GM18498 (cell line): ENCODE results near the gene XRCC3.

Experiments used
- ATAC-seq: cut with Tn5 transposase; IDR thresholded peaks from one replicate; pipeline ENCODE4 v1.9.1; 2021; ENCODE audit warnings: mild to moderate bottlenecking, moderate library complexity; ENCODE audit not compliant: unreplicated experiment

Gene XRCC3

DNA sequence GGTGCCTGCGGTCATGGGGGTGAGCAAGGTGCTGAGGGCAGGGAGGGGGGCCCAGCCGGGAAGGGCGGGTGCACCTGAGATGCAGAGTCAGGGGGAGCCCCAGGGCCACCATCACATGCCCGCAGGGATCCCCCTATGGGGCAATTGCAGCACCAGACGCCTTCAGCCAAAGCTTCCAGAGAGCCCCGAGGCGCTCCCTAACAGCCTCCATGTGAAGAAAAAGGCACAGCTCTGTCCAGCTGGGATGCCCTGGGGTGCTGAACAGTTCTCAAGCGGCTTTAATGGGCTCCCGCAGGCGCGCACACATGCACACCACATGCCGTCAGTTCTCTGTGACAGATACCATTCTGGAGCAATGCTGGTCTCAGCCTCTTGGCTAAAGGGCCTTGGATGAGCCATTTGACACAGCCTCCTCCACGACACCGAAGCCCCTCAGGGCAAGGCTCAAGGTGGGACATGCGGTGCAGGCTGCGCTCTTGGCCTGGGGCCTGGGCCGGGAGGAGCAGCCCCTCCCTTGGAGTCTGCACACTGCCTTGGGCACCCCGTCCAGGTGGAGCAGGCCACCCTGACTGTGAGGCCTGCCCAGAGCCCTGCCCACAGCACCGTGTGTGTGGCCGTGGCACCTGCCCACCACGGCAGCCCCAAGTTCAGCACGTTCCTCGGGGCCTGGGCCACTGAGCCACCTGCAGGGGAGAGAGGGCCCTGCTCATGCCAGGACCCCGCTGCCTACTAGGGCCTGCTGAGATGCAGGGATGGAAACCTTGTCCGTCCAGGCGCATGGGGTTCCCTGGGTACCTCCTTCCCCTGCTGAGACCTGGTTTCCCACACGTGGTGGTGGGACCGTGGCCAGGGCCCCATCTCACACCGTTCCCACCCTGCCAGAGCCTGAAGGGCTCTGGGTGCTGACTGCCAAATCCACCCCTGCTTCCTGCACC, 7.7 kb downstream of the XRCC3 start:
- ATAC-seq: no peak

DNA sequence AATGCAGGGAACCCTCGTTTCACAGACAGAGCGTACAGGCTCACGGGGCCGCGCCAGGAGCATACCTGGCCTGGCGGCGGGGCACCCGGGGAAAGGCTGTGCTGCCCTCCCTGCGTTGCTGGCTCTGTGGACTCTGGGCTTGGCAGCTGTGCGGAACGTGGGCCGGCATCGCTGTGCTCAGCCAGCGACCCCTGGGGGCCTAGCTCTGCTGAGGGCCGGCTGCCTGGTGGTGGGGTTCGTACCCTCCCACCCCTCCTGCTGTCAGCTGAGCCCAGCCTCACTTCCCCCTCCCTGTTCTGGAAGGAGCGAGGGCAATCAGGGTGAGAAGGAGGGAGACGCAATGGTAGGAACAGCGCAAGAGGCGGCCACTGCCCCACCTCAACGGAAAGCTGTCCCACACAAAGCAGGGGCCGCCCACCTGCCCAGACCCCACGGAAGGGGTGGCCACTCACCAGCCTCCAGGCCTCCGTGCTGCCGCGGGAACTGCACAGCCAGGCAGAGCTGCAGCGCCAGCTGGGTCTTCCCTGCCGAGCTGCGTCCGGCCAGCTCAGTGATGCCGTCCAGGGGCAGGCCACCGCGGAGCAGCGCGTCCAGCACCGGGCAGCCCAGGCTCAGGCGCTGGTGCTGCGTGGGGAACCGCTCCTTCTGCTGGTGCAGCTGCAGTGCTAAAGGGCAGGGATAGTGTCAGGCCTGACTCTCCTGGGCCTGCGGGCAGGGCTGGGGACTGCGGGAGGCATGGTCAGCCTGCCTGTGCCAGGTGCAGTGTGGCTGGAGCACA, 8.5 kb downstream of the XRCC3 start:
- no peak for ATAC-seq

DNA sequence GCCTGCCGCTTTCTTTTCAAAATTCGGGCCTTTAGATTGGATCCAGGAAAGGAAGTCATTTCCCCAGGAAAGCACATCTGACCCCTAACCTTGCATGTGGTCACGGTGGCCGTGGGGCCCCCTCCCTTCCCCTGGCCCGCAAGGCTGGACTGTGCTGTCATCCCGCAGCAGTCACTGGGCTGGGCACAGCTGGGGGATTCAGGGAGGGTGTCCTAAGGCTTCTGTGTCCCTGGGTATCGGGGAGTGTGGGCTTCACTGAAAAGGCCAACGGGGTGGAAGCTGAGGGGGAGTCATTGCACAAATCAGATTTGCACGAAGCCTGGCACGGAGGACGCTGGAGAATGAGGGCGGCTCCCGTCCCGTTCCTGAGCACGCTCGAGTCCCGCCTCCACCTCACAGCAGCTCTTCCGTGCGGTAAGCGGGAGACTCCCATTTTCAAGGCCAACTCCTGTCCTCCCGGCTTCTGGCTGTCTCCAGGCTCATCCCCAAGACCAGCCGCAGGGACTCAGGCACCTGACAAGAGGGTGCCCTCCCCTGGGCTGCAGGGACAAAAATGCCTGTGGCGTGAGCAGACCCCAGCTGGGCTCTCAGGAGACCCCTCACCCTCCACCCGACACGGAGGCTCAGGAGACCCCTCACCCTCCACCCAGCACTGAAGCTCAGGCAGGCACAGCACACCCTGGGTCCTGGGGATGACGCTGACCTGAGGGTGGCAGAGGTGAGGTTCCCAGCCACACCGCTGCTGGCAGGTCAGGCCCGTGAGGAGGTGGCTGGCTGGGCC, 9.6 kb downstream of the XRCC3 start:
- no peak for ATAC-seq

- no peak for ATAC-seq
Measured at GRCh38 chr14:103705118-103705503, 10.1 kb downstream of the XRCC3 start.

DNA sequence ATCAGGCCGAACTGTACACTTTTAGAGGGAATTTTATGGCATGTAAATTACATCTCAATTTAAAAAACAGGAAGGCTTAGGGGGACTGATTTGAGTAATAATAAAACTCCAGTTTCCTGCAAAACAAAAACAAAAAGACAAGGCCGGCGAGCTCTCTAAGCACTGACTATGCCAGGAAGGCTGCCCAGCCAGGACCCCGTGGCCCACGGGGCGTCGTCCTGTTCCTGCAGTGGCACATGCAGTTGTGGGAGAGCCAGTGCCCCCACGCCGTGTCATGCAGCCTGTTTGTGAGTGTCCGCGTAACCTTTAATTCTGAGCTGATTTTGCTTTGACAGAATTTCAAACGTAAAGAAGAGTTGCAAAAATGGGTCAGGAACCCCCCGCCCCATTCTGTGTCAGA, 10.5 kb downstream of the XRCC3 start:
- ATAC-seq: no peak

GRCh38 chr14:103703433-103704385, 11.5 kb downstream of the XRCC3 start:
- no peak for ATAC-seq

GRCh38 chr14:103702497-103703432, 12.5 kb downstream of the XRCC3 start:
- no peak for ATAC-seq

- no peak for ATAC-seq
Measured at GRCh38 chr14:103702095-103702494, 13.2 kb downstream of the XRCC3 start.

DNA sequence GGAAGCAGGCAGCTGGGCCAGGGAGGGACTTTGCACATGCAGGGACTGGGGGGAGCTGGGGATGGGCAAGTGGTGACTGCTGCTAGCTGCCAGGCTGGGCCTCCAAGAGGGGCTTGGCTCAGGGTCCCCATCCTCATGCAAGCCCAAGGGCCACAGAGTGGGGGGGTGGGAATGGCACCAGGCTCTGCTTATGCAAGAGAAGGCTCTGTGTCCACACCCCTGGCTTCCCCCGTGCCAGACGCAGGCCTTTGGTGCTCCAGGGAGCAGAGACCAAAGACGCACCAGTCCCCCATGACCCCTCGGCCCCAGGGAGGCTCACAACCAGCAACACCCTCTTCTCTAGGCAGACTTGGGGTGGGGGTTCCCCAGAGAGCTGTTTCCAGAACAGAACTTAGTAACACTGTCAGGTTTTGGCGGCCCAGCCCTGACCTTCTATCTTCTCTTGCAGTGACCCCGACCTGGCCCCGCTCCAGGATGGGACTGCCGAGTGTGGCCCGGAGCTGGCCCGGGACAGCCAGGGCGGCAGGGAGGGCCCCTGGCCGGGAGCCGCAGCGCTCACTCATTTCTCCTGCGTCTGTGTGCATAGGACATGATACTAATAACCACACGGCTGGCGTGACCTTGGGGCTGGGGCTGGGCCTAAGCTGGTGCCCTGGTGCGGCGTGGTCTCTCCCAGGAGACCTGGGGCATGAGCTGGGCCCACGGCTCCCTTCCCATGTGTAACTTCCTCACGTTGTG, 14.3 kb downstream of the XRCC3 start:
- no peak for ATAC-seq

GRCh38 chr14:103699901-103700752, 15.1 kb downstream of the XRCC3 start:
- ATAC-seq: no peak

- no peak for ATAC-seq
Measured at GRCh38 chr14:103699261-103699661, 16.0 kb downstream of the XRCC3 start.

DNA sequence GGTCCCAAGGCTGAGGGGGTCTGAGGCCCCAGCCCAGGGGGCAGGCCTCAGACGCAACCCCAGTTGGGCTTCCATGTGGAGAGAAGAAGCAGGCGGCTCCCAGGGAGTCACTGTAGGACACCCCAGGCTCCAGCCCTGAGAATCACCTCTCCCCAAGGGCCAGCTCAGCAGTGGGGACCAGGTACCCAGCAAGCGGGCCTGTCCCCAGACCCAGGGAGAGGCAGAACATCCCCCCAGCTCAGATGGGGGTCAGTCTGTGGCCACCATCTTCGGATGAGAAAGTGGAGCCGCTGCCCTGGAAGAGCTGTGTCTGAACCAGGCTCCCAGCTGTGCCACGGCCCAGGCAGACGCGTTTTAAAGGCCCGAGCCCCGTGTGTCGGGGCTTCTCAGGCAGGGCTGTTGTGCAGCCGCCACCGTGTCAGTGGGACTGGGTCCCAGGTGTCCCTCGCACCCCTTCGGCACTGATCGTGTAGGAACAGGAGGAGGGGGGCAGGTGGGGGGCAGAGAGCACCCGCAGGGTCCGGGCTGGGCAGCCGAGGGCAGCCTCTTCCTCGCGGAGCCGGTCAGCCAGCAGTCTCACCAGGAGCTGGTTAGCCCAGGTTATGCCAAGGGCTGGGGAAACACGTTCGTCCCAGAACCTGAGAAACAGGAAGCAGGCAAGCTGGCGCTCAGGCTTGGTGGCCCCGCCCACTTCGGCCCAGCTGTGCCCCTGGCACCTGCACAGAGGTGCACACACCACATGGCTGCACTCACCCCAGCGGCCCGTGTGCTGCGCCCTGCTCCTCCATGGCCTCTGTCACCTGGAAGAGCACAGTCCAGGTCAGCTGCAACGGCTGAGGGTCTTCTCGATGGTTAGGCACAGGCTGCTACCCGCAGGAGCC, 16.6 kb downstream of the XRCC3 start:
- no peak for ATAC-seq

DNA sequence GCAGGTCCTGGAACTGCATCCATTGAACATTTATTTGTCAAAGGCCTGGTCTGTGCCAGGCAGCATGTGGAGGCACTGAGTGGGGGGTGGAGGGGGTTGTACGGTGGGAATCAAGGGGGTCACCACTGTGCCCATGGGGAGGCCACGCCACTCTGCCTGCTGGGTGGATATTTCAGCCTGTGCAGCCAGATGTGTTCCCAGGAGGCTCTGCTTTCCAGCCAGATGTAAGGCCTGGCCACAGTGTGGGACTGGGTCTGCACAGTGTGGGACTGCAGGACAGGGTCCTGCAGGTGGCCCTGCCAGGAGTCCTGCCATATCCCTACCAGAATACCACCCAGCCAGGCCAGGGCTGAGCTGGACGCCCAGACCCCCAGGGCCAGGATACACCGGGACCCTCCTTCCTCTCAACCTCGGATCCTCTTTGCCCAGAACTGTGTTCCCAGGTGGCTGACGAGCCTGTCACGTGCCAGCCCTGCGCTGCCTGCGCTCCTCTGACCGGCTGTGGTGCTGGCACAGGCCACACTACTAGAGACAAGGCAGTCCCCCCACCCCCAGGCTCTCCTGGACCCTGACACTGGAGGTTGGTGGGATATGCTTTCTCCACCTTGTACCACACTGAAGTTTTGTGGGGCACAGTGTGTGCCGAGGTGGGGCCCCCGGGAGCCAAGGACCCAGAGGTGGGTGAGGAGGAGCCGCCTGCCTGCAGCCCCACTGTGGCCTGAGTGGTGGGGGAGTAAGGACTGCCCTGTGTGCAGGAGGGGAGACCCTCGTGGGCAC, 17.5 kb downstream of the XRCC3 start:
- ATAC-seq: no peak

GRCh38 chr14:103697206-103697602, 18.0 kb downstream of the XRCC3 start:
- no peak for ATAC-seq

GRCh38 chr14:103696466-103697071, 18.7 kb downstream of the XRCC3 start:
- no peak for ATAC-seq
